Tibial nerve (tissue), 4 donors: Measurements from ENCODE around the gene MTUS2. TPM values are rescaled to one million over a fixed set of nuclear protein-coding genes. Genes with fewer than 3 reads are reported as not detected.

Experiments used
- DNase-seq, 2 donors: peaks; one replicate each; pipeline ENCODE4 v3.0.0-alpha.2; 2019; ENCODE audit warnings: low spot score in 2 of 2
- H3K27ac ChIP-seq, 4 donors: fragments of 200-600 bp; sonication (generic) in 3 of 4; one replicate each; pipeline ENCODE4 v1.5.1; 2017 to 2019; ENCODE audit warnings: mild to moderate bottlenecking in 1 of 4
- H3K27me3 ChIP-seq, 2 donors: fragments of 200-600 bp; sonication (generic) in 1 of 2; one replicate each; pipeline versions ENCODE4 v1.5.1 to v1.6.0; 2017 to 2019
- H3K36me3 ChIP-seq, 3 donors: fragments of 200-600 bp; sonication (generic); one replicate each; pipeline ENCODE4 v1.5.1; 2018 to 2019
- H3K4me1 ChIP-seq, 4 donors: fragments of 200-600 bp; sonication (generic) in 3 of 4; one replicate each; pipeline ENCODE4 v1.5.1; 2017 to 2019
- H3K4me3 ChIP-seq, 4 donors: fragments of 200-600 bp; sonication (generic) in 3 of 4; one replicate each; pipeline ENCODE4 v1.5.1; 2017 to 2019; ENCODE audit warnings: mild to moderate bottlenecking in 1 of 4, moderate library complexity in 1 of 4
- H3K9me3 ChIP-seq, 4 donors: fragments of 200-600 bp; sonication (generic) in 3 of 4; one replicate each; pipeline ENCODE4 v1.5.1; 2017 to 2019
- CTCF ChIP-seq, 5 experiments: fragments of 200-600 bp in 3 of 5; fragments of 450-650 bp in 2 of 5; sonication (generic) in 3 of 5; IDR thresholded peaks; one replicate each; pipeline ENCODE4 v1.5.1; 2016 to 2019; ENCODE audit warnings: antibody characterized with exemption in 5 of 5, mild to moderate bottlenecking in 3 of 5, moderate library complexity in 2 of 5
- EP300 ChIP-seq, 2 donors: sonication (generic); formaldehyde crosslinking; IDR thresholded peaks; one replicate each; pipeline ENCODE4 v1.6.1; 2017; ENCODE audit warnings: antibody characterized with exemption in 2 of 2, mild to moderate bottlenecking in 1 of 2
- POLR2A ChIP-seq, 2 donors: fragments of 450-650 bp; IDR thresholded peaks; one replicate each; pipeline ENCODE4 v1.6.1; 2017; ENCODE audit warnings: antibody characterized with exemption in 2 of 2, mild to moderate bottlenecking in 2 of 2, moderate library complexity in 2 of 2
- WGBS, 2 donors: methylation state at CpG; one replicate each; pipeline ENCODE4 v1.1.5; 2018; 5-methylcytosine and 5-hydroxymethylcytosine counted together
- total RNA-seq, 4 donors: library from RNA; depleted of rRNA; stranded (reverse); fragments of >200 nt; gene quantifications; one replicate each; pipeline ENCODE4 v1.1.0, GENCODE V29; 2016

The MTUS2 gene
- total RNA-seq, 4 donors from 2014 or later = 0.20 TPM; not detected in 3

- no peaks in the 10 kb centered on the region for H3K9me3 ChIP-seq
- no peak overlapping the region for H3K27ac ChIP-seq
- no peak overlapping the region for H3K4me3 ChIP-seq
- no peaks in the 10 kb centered on the region for H3K27me3 ChIP-seq
- H3K4me1 ChIP-seq = no peaks in the 10 kb centered on the region
- TF ChIP-seq EP300 (IDR thresholded peaks at IDR 0.05) (no peak), POLR2A (IDR thresholded peaks at IDR 0.05) (no peak), CTCF (IDR thresholded peaks at IDR 0.05) (no peak)
- no peak for DNase-seq
- H3K36me3 ChIP-seq = no peaks in the 10 kb centered on the region
- WGBS, 2 donors = 90 to 93% methylated on average over 19 of the region's 19 CpGs
Observed at GRCh38 chr13:29359181-29359580, 539.0 kb downstream of the MTUS2 start.

- WGBS, 2 donors = 58 to 71% methylated on average over 3 of the region's 3 CpGs
- H3K27me3 ChIP-seq = no peaks in the 10 kb centered on the region
- no peak overlapping the region for H3K27ac ChIP-seq
Observed at GRCh38 chr13:29361716-29362115, 541.6 kb downstream of the MTUS2 start.

GRCh38 chr13:29362849-29363604 is 542.9 kb downstream of the MTUS2 start:
- peak in 1 of 2 donors; percentile 19 for DNase-seq
- WGBS, 2 donors = 3 to 7% methylated on average over 6 of the region's 6 CpGs
- H3K27me3 ChIP-seq = no peaks in the 10 kb centered on the region
- TF ChIP-seq CTCF (IDR thresholded peaks at IDR 0.05) (peak; percentile 53 to 79 (median 65)), POLR2A (IDR thresholded peaks at IDR 0.05) (no peak)
- no peaks in the 10 kb centered on the region for H3K36me3 ChIP-seq
- H3K27ac ChIP-seq = no peak overlapping the region
- no peaks in the 10 kb centered on the region for H3K4me1 ChIP-seq
- no peaks in the 10 kb centered on the region for H3K9me3 ChIP-seq
- no peak overlapping the region for H3K4me3 ChIP-seq

More at GRCh38 chr13:29361716-29362115, 541.6 kb downstream of the MTUS2 start:
- TF ChIP-seq POLR2A (IDR thresholded peaks at IDR 0.05) (no peak), EP300 (IDR thresholded peaks at IDR 0.05) (no peak), CTCF (IDR thresholded peaks at IDR 0.05) (no peak)
- H3K4me3 ChIP-seq = no peak overlapping the region
- DNase-seq = no peak
- no peaks in the 10 kb centered on the region for H3K4me1 ChIP-seq
- H3K9me3 ChIP-seq = no peaks in the 10 kb centered on the region
- H3K36me3 ChIP-seq = no peaks in the 10 kb centered on the region

- no peak for TF ChIP-seq EP300 (IDR thresholded peaks at IDR 0.05)
- TF ChIP-seq CTCF (IDR thresholded peaks at IDR 0.05) = peak in 2 of 5 experiments; percentile 9 to 14
- DNase-seq = no peak
- Histone ChIP-seq H3K27me3 (no peaks in the 10 kb centered on the region), H3K4me3 (no peak overlapping the region), H3K9me3 (no peaks in the 10 kb centered on the region), H3K36me3 (no peaks in the 10 kb centered on the region), H3K27ac (no peak overlapping the region), H3K4me1 (no peaks in the 10 kb centered on the region)
- 9 to 12% methylated on average over 8 of the region's 8 CpGs for WGBS, 2 donors
Observed at GRCh38 chr13:29369060-29369743, 549.1 kb downstream of the MTUS2 start.

GRCh38 chr13:29379281-29379680 is 559.1 kb downstream of the MTUS2 start:
- no peaks in the 10 kb centered on the region for H3K27me3 ChIP-seq
- H3K4me1 ChIP-seq = no peaks in the 10 kb centered on the region
- no peaks in the 10 kb centered on the region for H3K36me3 ChIP-seq
- H3K9me3 ChIP-seq = peaks cover 0 to 6% (median 0%) of the 10 kb centered on the region in 4 donors
- no peak overlapping the region for H3K4me3 ChIP-seq
- 79 to 90% methylated on average over 4 of the region's 4 CpGs for WGBS, 2 donors
- no peak for DNase-seq
- TF ChIP-seq CTCF (IDR thresholded peaks at IDR 0.05) (no peak), POLR2A (IDR thresholded peaks at IDR 0.05) (no peak), EP300 (IDR thresholded peaks at IDR 0.05) (no peak)
- no peak overlapping the region for H3K27ac ChIP-seq
